K562 (cell line): ENCODE results near the gene KAT14. TPM values are rescaled to one million over a fixed set of nuclear protein-coding genes. Genes with fewer than 3 reads are reported as not detected.
A peak's percentile ranks its signal among the peaks of the same experiment; 100 is the strongest.

Experiments
- COPS2 ChIP-seq: fragments of 450-650 bp; conservative IDR thresholded peaks from 2 replicates; pipeline ENCODE4 v1.6.1; 2016; ENCODE audit warnings: mild to moderate bottlenecking, moderate library complexity
- CREM ChIP-seq: IDR thresholded peaks from 2 replicates; pipeline ENCODE4 v1.6.1; 2014; ENCODE audit warnings: antibody characterized with exemption, low read depth
- JUN ChIP-seq, 2 experiments: sonication (generic) in 1 of 2; formaldehyde crosslinking in 1 of 2; IDR thresholded peaks; 2 replicates each; pipeline versions ENCODE4 v1.6.1 to v1.8.0; 2012 to 2022; ENCODE audit warnings: borderline replicate concordance in 2 of 2, mild to moderate bottlenecking in 2 of 2, improper control_type of control experiment in 1 of 2, low read depth in 1 of 2, low read length in 1 of 2, missing genetic modification reagents in 1 of 2
- JUND ChIP-seq, 2 experiments: IDR thresholded peaks; 2 replicates in 1 of 2; 3 replicates in 1 of 2; pipeline ENCODE4 v1.6.1; 2011; ENCODE audit warnings: borderline replicate concordance in 2 of 2, low read depth in 2 of 2, low read length in 2 of 2, improper control_type of control experiment in 1 of 2, missing biosample characterization in 1 of 2, missing genetic modification characterization in 1 of 2, missing genetic modification reagents in 1 of 2
- MECOM ChIP-seq: fragments of 250-450 bp; sonication (Bioruptor Pico); IDR thresholded peaks from 2 replicates; pipeline ENCODE4 v1.8.0; 2022; ENCODE audit warnings: inconsistent platforms
- OTX1 ChIP-seq: fragments of 450-650 bp; formaldehyde crosslinking; IDR thresholded peaks from 2 replicates; pipeline ENCODE4 v1.4.0; 2022; ENCODE audit warnings: mild to moderate bottlenecking
- RFX1 ChIP-seq: fragments of 450-650 bp; IDR thresholded peaks from 2 replicates; pipeline ENCODE4 v1.6.1; 2016; ENCODE audit warnings: mild to moderate bottlenecking, moderate library complexity
- SAFB ChIP-seq: fragments of 200-400 bp; formaldehyde crosslinking; IDR thresholded peaks from 2 replicates; pipeline ENCODE4 v1.6.1; 2017; ENCODE audit warnings: low read depth, low read length, borderline replicate concordance
- ZNF384 ChIP-seq: IDR thresholded peaks from 2 replicates; pipeline ENCODE4 v1.6.1; 2012; ENCODE audit warnings: low read depth, low read length, improper control_type of control experiment
- ZNF41 ChIP-seq: fragments of 250-450 bp; sonication (Bioruptor Pico); conservative IDR thresholded peaks from 2 replicates; pipeline ENCODE4 v1.4.0; 2020; ENCODE audit warnings: mild to moderate bottlenecking
- ZNF75A ChIP-seq: fragments of 450-650 bp; formaldehyde crosslinking; IDR thresholded peaks from 2 replicates; pipeline ENCODE4 v1.4.0; 2020; ENCODE audit warnings: mild to moderate bottlenecking
- ZSCAN32 ChIP-seq: fragments of 450-650 bp; formaldehyde crosslinking; IDR thresholded peaks from 2 replicates; pipeline ENCODE4 v1.4.0; 2020; ENCODE audit warnings: mild to moderate bottlenecking, moderate library complexity
- polyA plus RNA-seq, 8 experiments: library from polyadenylated mRNA; depleted of rRNA in 4 of 8; stranded (reverse) in 5 of 8; unstranded in 3 of 8; fragments of >200 nt; fragmentation: Nextera tagmentation in 2 of 8; fragmentation: Illumina TruSeq in 1 of 8; extraction: Ambion mirVana in 2 of 8; extraction: Trizol in 1 of 8; gene quantifications; 2 replicates each; pipeline versions ENCODE4 v1.2.1 to v1.2.3, GENCODE V29; 2011 to 2014; ENCODE audit warnings: inconsistent platforms in 1 of 8, missing spikeins in 1 of 8
- total RNA-seq, 7 experiments: library from RNA; depleted of rRNA in 6 of 7; stranded (reverse); fragments of >200 nt in 6 of 7; fragmentation: Illumina TruSeq in 2 of 7; extraction: Trizol in 2 of 7; gene quantifications; 2 replicates each; pipeline versions ENCODE4 v1.2.1 to v1.2.3, GENCODE V29; 2011 to 2021; ENCODE audit warnings: low replicate concordance in 1 of 7
- TF ChIP-seq, protein P1 (sequence below): fragments of 450-650 bp; IDR thresholded peaks from 2 replicates; pipeline ENCODE4 v1.6.1; 2016; ENCODE audit warnings: borderline replicate concordance
- TF ChIP-seq, protein P2 (sequence below): fragments of 250-450 bp; sonication (Bioruptor Pico); IDR thresholded peaks from 2 replicates; pipeline ENCODE4 v1.9.0; 2021; ENCODE audit warnings: mild to moderate bottlenecking, inconsistent platforms
- TF ChIP-seq, protein P3 (sequence below), 2 experiments: fragments of 250-450 bp in 1 of 2; fragments of 450-650 bp in 1 of 2; sonication (Bioruptor Pico) in 1 of 2; IDR thresholded peaks; 2 replicates each; pipeline versions ENCODE4 v1.6.1 to v1.8.0; 2016 to 2021; ENCODE audit warnings: mild to moderate bottlenecking in 2 of 2, moderate library complexity in 2 of 2, missing compliant biosample characterization in 1 of 2, missing genetic modification characterization in 1 of 2
- TF ChIP-seq, protein P4 (sequence below): fragments of 450-650 bp; IDR thresholded peaks from 2 replicates; pipeline ENCODE4 v1.6.1; 2017; ENCODE audit warnings: antibody characterized with exemption, mild to moderate bottlenecking
- TF ChIP-seq, protein P5 (sequence below): fragments of 250-450 bp; sonication (Bioruptor Pico); IDR thresholded peaks from 2 replicates; pipeline ENCODE4 v1.8.0; 2021; ENCODE audit warnings: borderline replicate concordance, mild to moderate bottlenecking, moderate library complexity; ENCODE audit not compliant: poor library complexity, severe bottlenecking

Gene KAT14
- total and polyA plus RNA-seq, 9 of the 15 experiments (the other 6 are each of a cell fraction or from before 2014, with no cell fraction given), result 1.7 to 7.2 (median 5.6) TPM

DNA sequence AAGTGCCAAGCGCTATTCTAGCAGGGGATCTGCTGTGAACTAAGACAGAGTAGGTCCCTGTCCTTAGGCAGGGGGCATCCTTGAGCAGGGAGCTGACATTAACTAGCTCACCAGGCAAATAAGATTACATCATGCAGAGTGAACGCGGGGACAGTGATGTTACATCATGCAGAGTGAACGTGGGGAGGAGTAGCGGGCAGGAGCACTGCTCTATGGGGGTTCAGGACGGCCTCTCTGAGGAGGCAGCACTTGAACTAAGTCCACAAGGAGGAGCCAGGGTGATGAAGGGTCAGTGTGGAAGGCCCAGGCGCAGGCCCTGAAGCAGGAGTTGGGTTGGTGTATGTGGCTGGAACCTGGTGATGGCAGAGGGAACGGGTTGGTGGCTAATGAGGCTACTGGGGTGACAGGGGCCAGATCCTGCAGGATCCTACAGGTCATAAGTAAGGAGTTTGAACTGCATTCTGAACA lies 38.7 kb downstream of the KAT14 start (continued):
- TF ChIP-seq, protein P1, sequence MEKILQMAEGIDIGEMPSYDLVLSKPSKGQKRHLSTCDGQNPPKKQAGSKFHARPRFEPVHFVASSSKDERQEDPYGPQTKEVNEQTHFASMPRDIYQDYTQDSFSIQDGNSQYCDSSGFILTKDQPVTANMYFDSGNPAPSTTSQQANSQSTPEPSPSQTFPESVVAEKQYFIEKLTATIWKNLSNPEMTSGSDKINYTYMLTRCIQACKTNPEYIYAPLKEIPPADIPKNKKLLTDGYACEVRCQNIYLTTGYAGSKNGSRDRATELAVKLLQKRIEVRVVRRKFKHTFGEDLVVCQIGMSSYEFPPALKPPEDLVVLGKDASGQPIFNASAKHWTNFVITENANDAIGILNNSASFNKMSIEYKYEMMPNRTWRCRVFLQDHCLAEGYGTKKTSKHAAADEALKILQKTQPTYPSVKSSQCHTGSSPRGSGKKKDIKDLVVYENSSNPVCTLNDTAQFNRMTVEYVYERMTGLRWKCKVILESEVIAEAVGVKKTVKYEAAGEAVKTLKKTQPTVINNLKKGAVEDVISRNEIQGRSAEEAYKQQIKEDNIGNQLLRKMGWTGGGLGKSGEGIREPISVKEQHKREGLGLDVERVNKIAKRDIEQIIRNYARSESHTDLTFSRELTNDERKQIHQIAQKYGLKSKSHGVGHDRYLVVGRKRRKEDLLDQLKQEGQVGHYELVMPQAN, result no peak
- TF ChIP-seq ZNF75A (CRISPR knock-in tag) (no peak), CREM (peak; percentile 58), SAFB (no peak), RFX1 (no peak), OTX1 (CRISPR knock-in tag) (no peak), COPS2 (no peak), ZSCAN32 (CRISPR knock-in tag) (no peak), ZNF41 (CRISPR knock-in tag) (no peak), ZNF384 (peak; percentile 60; the same call in 1 of the 2 replicates), JUND (IDR thresholded peaks at IDR 0.05; ENCODE audit: borderline replicate concordance, low read depth, low read length) (peak; percentile 77), JUND (tag; IDR thresholded peaks at IDR 0.05; ENCODE audit: borderline replicate concordance, low read depth, low read length) (peak; percentile 67; the same call in 1 of the 3 replicates), MECOM (CRISPR knock-in tag) (peak; percentile 82; the same call in 1 of the 2 replicates), JUN (IDR thresholded peaks at IDR 0.05; ENCODE audit: borderline replicate concordance, low read depth, low read length) (peak; percentile 33; the same call in 1 of the 2 replicates), JUN (CRISPR knock-in tag; IDR thresholded peaks at IDR 0.05; ENCODE audit: borderline replicate concordance) (no peak)
- TF ChIP-seq, protein P2, sequence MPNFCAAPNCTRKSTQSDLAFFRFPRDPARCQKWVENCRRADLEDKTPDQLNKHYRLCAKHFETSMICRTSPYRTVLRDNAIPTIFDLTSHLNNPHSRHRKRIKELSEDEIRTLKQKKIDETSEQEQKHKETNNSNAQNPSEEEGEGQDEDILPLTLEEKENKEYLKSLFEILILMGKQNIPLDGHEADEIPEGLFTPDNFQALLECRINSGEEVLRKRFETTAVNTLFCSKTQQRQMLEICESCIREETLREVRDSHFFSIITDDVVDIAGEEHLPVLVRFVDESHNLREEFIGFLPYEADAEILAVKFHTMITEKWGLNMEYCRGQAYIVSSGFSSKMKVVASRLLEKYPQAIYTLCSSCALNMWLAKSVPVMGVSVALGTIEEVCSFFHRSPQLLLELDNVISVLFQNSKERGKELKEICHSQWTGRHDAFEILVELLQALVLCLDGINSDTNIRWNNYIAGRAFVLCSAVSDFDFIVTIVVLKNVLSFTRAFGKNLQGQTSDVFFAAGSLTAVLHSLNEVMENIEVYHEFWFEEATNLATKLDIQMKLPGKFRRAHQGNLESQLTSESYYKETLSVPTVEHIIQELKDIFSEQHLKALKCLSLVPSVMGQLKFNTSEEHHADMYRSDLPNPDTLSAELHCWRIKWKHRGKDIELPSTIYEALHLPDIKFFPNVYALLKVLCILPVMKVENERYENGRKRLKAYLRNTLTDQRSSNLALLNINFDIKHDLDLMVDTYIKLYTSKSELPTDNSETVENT (CRISPR knock-in tag), result no peak
- TF ChIP-seq, protein P3, sequence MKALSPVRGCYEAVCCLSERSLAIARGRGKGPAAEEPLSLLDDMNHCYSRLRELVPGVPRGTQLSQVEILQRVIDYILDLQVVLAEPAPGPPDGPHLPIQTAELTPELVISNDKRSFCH (CRISPR knock-in tag; IDR thresholded peaks at IDR 0.05), result no peak
- TF ChIP-seq, protein P3 (tag; IDR thresholded peaks at IDR 0.05), result no peak
- TF ChIP-seq, protein P4, sequence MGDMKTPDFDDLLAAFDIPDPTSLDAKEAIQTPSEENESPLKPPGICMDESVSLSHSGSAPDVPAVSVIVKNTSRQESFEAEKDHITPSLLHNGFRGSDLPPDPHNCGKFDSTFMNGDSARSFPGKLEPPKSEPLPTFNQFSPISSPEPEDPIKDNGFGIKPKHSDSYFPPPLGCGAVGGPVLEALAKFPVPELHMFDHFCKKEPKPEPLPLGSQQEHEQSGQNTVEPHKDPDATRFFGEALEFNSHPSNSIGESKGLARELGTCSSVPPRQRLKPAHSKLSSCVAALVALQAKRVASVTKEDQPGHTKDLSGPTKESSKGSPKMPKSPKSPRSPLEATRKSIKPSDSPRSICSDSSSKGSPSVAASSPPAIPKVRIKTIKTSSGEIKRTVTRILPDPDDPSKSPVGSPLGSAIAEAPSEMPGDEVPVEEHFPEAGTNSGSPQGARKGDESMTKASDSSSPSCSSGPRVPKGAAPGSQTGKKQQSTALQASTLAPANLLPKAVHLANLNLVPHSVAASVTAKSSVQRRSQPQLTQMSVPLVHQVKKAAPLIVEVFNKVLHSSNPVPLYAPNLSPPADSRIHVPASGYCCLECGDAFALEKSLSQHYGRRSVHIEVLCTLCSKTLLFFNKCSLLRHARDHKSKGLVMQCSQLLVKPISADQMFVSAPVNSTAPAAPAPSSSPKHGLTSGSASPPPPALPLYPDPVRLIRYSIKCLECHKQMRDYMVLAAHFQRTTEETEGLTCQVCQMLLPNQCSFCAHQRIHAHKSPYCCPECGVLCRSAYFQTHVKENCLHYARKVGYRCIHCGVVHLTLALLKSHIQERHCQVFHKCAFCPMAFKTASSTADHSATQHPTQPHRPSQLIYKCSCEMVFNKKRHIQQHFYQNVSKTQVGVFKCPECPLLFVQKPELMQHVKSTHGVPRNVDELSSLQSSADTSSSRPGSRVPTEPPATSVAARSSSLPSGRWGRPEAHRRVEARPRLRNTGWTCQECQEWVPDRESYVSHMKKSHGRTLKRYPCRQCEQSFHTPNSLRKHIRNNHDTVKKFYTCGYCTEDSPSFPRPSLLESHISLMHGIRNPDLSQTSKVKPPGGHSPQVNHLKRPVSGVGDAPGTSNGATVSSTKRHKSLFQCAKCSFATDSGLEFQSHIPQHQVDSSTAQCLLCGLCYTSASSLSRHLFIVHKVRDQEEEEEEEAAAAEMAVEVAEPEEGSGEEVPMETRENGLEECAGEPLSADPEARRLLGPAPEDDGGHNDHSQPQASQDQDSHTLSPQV, result peak; percentile 35; the same call in 1 of the 2 replicates
- TF ChIP-seq, protein P5, sequence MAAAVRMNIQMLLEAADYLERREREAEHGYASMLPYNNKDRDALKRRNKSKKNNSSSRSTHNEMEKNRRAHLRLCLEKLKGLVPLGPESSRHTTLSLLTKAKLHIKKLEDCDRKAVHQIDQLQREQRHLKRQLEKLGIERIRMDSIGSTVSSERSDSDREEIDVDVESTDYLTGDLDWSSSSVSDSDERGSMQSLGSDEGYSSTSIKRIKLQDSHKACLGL, result no peak
